ENCODE data around the gene SHANK1.

The SHANK1 gene

GRCh38 chr19:50725218-50725910 lies 5.8 kb upstream of the SHANK1 start (continued):
- TF ChIP-seq ZNF792 (tag by site-specific recombination; IDR thresholded peaks at IDR 0.05) (peak; percentile 42; the same call in 1 of the 2 replicates), ZNF350 (tag by site-specific recombination; IDR thresholded peaks at IDR 0.05) (no peak), ZNF292 (tag by site-specific recombination; IDR thresholded peaks at IDR 0.05; ENCODE audit: borderline replicate concordance, low read depth) (no peak), ZNF324 (tag by site-specific recombination; IDR thresholded peaks at IDR 0.05) (peak; percentile 40; the same call in 1 of the 2 replicates), ZNF341 (tag by site-specific recombination; IDR thresholded peaks at IDR 0.05; ENCODE audit: low read depth) (no peak), MYNN (tag by site-specific recombination; IDR thresholded peaks at IDR 0.05; ENCODE audit: borderline replicate concordance) (no peak), ZNF704 (tag by site-specific recombination; IDR thresholded peaks at IDR 0.05) (no peak), ZNF560 (tag by site-specific recombination; IDR thresholded peaks at IDR 0.05; ENCODE audit: borderline replicate concordance) (no peak), PBX3 (CRISPR knock-in tag; IDR thresholded peaks at IDR 0.05) (peak; percentile 93; the same call in 1 of the 2 replicates), ZNF362 (tag by site-specific recombination; IDR thresholded peaks at IDR 0.05) (no peak), ZNF211 (tag by site-specific recombination; IDR thresholded peaks at IDR 0.05; ENCODE audit: low read depth) (no peak), ZBTB10 (tag by site-specific recombination; IDR thresholded peaks at IDR 0.05) (no peak; the same call in 1 of the 2 replicates), ZBTB49 (tag by site-specific recombination; IDR thresholded peaks at IDR 0.05; ENCODE audit: low read depth) (no peak), ELK4 (IDR thresholded peaks at IDR 0.05; ENCODE audit: borderline replicate concordance, low read depth, low read length) (no peak), ZNF416 (tag by site-specific recombination; IDR thresholded peaks at IDR 0.05) (no peak), ZNF175 (tag by site-specific recombination; IDR thresholded peaks at IDR 0.05) (no peak), OVOL3 (tag by site-specific recombination; IDR thresholded peaks at IDR 0.05) (no peak), SCRT1 (tag by site-specific recombination; IDR thresholded peaks at IDR 0.05; ENCODE audit: borderline replicate concordance) (no peak), ZNF830 (tag by site-specific recombination; IDR thresholded peaks at IDR 0.05; ENCODE audit: low read depth) (no peak), ZNF777 (tag by site-specific recombination; IDR thresholded peaks at IDR 0.05; ENCODE audit: borderline replicate concordance) (peak; percentile 69; the same call in 1 of the 2 replicates), ZNF48 (tag by site-specific recombination; IDR thresholded peaks at IDR 0.05) (no peak), ZNF658 (tag by site-specific recombination; IDR thresholded peaks at IDR 0.05) (no peak), ZNF629 (tag by site-specific recombination; IDR thresholded peaks at IDR 0.05) (no peak), ZSCAN23 (tag by site-specific recombination; IDR thresholded peaks at IDR 0.05) (no peak), ZNF580 (tag by site-specific recombination; IDR thresholded peaks at IDR 0.05) (0 out of 2 replicates have a peak, but pooled peaks have one; percentile 27), ZNF530 (tag by site-specific recombination; IDR thresholded peaks at IDR 0.05; ENCODE audit: low read depth) (no peak), ZBTB8A (tag by site-specific recombination; IDR thresholded peaks at IDR 0.05) (peak; percentile 79), ZEB2 (tag by site-specific recombination; IDR thresholded peaks at IDR 0.05) (no peak), ZNF24 (tag by site-specific recombination; IDR thresholded peaks at IDR 0.05) (no peak; the same call in 1 of the 2 replicates), EGR2 (tag by site-specific recombination; IDR thresholded peaks at IDR 0.05; ENCODE audit: low read depth) (no peak)
